Measurements from ENCODE around the gene PPFIA1.

DNA sequence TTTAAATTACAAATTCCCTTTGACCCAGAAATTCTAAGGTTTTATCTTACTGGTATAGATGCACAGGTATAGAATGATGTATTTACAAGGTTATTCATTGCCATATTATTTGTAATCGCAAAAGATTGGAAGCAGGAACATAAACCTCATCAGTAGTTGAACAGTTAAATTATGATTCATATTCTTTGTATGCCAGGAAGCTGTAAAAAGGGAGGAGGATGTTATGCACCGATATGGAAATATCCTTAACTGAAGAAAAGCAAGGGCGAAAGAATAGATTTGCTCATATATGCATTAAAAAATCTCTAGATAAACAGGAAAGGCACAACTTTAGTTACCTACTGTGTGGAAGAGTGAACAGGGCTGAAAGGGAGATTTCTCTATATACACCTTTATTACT lies 36.7 kb downstream of the PPFIA1 start:
- TF ChIP-seq EZH2 (IDR thresholded peaks at IDR 0.05; ENCODE audit: borderline replicate concordance, low read length), result no peak
- TF ChIP-seq, protein P1, sequence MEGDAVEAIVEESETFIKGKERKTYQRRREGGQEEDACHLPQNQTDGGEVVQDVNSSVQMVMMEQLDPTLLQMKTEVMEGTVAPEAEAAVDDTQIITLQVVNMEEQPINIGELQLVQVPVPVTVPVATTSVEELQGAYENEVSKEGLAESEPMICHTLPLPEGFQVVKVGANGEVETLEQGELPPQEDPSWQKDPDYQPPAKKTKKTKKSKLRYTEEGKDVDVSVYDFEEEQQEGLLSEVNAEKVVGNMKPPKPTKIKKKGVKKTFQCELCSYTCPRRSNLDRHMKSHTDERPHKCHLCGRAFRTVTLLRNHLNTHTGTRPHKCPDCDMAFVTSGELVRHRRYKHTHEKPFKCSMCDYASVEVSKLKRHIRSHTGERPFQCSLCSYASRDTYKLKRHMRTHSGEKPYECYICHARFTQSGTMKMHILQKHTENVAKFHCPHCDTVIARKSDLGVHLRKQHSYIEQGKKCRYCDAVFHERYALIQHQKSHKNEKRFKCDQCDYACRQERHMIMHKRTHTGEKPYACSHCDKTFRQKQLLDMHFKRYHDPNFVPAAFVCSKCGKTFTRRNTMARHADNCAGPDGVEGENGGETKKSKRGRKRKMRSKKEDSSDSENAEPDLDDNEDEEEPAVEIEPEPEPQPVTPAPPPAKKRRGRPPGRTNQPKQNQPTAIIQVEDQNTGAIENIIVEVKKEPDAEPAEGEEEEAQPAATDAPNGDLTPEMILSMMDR (conservative IDR thresholded peaks at IDR 0.05 in 1 of 2, IDR thresholded peaks at IDR 0.05 in 1 of 2; ENCODE audit: extremely low read depth in 1 of 2, insufficient read depth in 1 of 2, low read depth in 1 of 2, low read length in 2 of 2), result no peak
